Thyroid gland (tissue), 4 donors: ENCODE data around the gene CASP8AP2. TPM values are rescaled to one million over a fixed set of nuclear protein-coding genes. Genes with fewer than 3 reads are reported as not detected.
"Not testable (repeated sequence)": the region's sequence is repeated elsewhere in the genome, so short reads cannot be mapped to it uniquely, and the experiment has no call there.

Experiments
- DNase-seq, 2 donors: peaks; one replicate each; pipeline ENCODE4 v3.0.0-alpha.2; 2019
- H3K27ac ChIP-seq, 3 donors: fragments of 200-600 bp; sonication (generic); 1 replicate in 2 of 3; 2 replicates in 1 of 3; pipeline ENCODE4 v1.5.1; 2016 to 2019; ENCODE audit warnings: mild to moderate bottlenecking in 1 of 3, moderate library complexity in 1 of 3
- H3K27me3 ChIP-seq: fragments of 200-600 bp; sonication (generic); one replicate; pipeline ENCODE4 v1.5.1; 2019
- H3K36me3 ChIP-seq, 2 donors: fragments of 200-600 bp; sonication (generic); one replicate each; pipeline ENCODE4 v1.5.1; 2016 to 2019
- H3K4me1 ChIP-seq, 2 donors: fragments of 200-600 bp; sonication (generic); one replicate each; pipeline ENCODE4 v1.5.1; 2017 to 2019
- H3K4me3 ChIP-seq, 3 donors: fragments of 200-600 bp; sonication (generic); replicated peaks in 1 of 3; 1 replicate in 2 of 3; 2 replicates in 1 of 3; pipeline ENCODE4 v1.5.1; 2016; ENCODE audit warnings: mild to moderate bottlenecking in 1 of 3
- H3K9me3 ChIP-seq: fragments of 200-600 bp; sonication (generic); one replicate; pipeline ENCODE4 v1.5.1; 2017
- CTCF ChIP-seq, 6 experiments: fragments of 200-600 bp in 3 of 6; fragments of 450-650 bp in 3 of 6; sonication (generic) in 3 of 6; IDR thresholded peaks; one replicate each; pipeline ENCODE4 v1.5.1; 2016 to 2019; ENCODE audit warnings: antibody characterized with exemption in 6 of 6, mild to moderate bottlenecking in 2 of 6, inconsistent platforms in 1 of 6, moderate library complexity in 1 of 6
- POLR2A ChIP-seq, 2 donors: fragments of 450-650 bp; IDR thresholded peaks; one replicate each; pipeline ENCODE4 v1.6.1; 2017; ENCODE audit warnings: antibody characterized with exemption in 2 of 2, mild to moderate bottlenecking in 2 of 2, moderate library complexity in 1 of 2
- WGBS, 2 donors: methylation state at CpG; one replicate each; pipeline ENCODE4 v1.1.5; 2017; 5-methylcytosine and 5-hydroxymethylcytosine counted together
- intact Hi-C: fragments of 100-400 bp; cut with DNase I; formaldehyde crosslinking; loops from one replicate; pipeline ENCODE4 v1.15.1; 2023
- total RNA-seq, 4 donors: library from RNA; depleted of rRNA; stranded (reverse); fragments of >200 nt; gene quantifications; one replicate each; pipeline ENCODE4 v1.2.3, GENCODE V29; 2016

The CASP8AP2 gene
- total RNA-seq, 4 donors from 2014 or later = 16.4 to 22.6 (median 18.0) TPM

GRCh38 chr6:89886378-89887120 is 56.9 kb downstream of the CASP8AP2 start:
- WGBS, 2 donors = 91 to 93% methylated on average over 38 to 43 of the region's 44 CpGs
- intact Hi-C loops = no loop called here
- no peak for DNase-seq

GRCh38 chr6:89887452-89888137 is 57.9 kb downstream of the CASP8AP2 start:
- Histone ChIP-seq H3K4me3 (no peak overlapping the region), H3K27me3 (no peaks in the 10 kb centered on the region), H3K4me1 (no peaks in the 10 kb centered on the region), H3K36me3 (no peaks in the 10 kb centered on the region), H3K27ac (no peak overlapping the region), H3K9me3 (no peaks in the 10 kb centered on the region)
- no peak for DNase-seq
- intact Hi-C loops = no loop called here
- TF ChIP-seq CTCF (IDR thresholded peaks at IDR 0.05) (no peak), POLR2A (IDR thresholded peaks at IDR 0.05) (no peak)
- 15 to 43% methylated on average over 18 to 19 of the region's 43 CpGs for WGBS, 2 donors

More at GRCh38 chr6:89886378-89887120, 56.9 kb downstream of the CASP8AP2 start:
- Histone ChIP-seq H3K27me3 (no peaks in the 10 kb centered on the region), H3K4me1 (no peaks in the 10 kb centered on the region), H3K36me3 (no peaks in the 10 kb centered on the region), H3K9me3 (no peaks in the 10 kb centered on the region), H3K27ac (no peak overlapping the region), H3K4me3 (no peak overlapping the region)
- TF ChIP-seq CTCF (IDR thresholded peaks at IDR 0.05) (no peak), POLR2A (IDR thresholded peaks at IDR 0.05) (no peak)

GRCh38 chr6:89888138-89888514 is 58.4 kb downstream of the CASP8AP2 start:
- H3K4me3 ChIP-seq = no peak overlapping the region
- H3K36me3 ChIP-seq = no peaks in the 10 kb centered on the region
- H3K4me1 ChIP-seq = no peaks in the 10 kb centered on the region
- intact Hi-C loops = no loop called here
- H3K27ac ChIP-seq = no peak overlapping the region
- H3K27me3 ChIP-seq = no peaks in the 10 kb centered on the region
- 82 to 91% methylated on average over 7 of the region's 7 CpGs for WGBS, 2 donors
- H3K9me3 ChIP-seq = no peaks in the 10 kb centered on the region
- no peak for TF ChIP-seq POLR2A (IDR thresholded peaks at IDR 0.05)
- no peak for TF ChIP-seq CTCF (IDR thresholded peaks at IDR 0.05)
- no peak for DNase-seq

- H3K27ac ChIP-seq = no peak overlapping the region
- TF ChIP-seq POLR2A (IDR thresholded peaks at IDR 0.05) (no peak), CTCF (IDR thresholded peaks at IDR 0.05) (no peak)
- intact Hi-C loops = no loop called here
- no peak for DNase-seq
- H3K27me3 ChIP-seq = no peaks in the 10 kb centered on the region
- no peaks in the 10 kb centered on the region for H3K4me1 ChIP-seq
- H3K4me3 ChIP-seq = no peak overlapping the region
- WGBS, 2 donors = 84 to 89% methylated on average over 3 of the region's 3 CpGs
- H3K36me3 ChIP-seq = no peaks in the 10 kb centered on the region
- H3K9me3 ChIP-seq = no peaks in the 10 kb centered on the region
Measured at GRCh38 chr6:89888871-89889270, 59.2 kb downstream of the CASP8AP2 start.

GRCh38 chr6:89890845-89891528 is 61.3 kb downstream of the CASP8AP2 start:
- H3K4me1 ChIP-seq, H3K27ac ChIP-seq, intact Hi-C loops, H3K36me3 ChIP-seq, H3K9me3 ChIP-seq, H3K27me3 ChIP-seq, DNase-seq, H3K4me3 ChIP-seq: not testable (repeated sequence)
- 3 to 7% methylated on average over 11 of the region's 11 CpGs for WGBS, 2 donors

GRCh38 chr6:89892577-89892976 is 62.9 kb downstream of the CASP8AP2 start:
- H3K9me3 ChIP-seq, intact Hi-C loops, H3K4me3 ChIP-seq, DNase-seq, H3K36me3 ChIP-seq, H3K27me3 ChIP-seq, H3K4me1 ChIP-seq, H3K27ac ChIP-seq: not testable (repeated sequence)
- 83 to 86% methylated on average over 8 of the region's 8 CpGs for WGBS, 2 donors
